GM23248 (cell line): ENCODE measurements around the gene ADCY2. TPM values are rescaled to one million over a fixed set of nuclear protein-coding genes. Genes with fewer than 3 reads are reported as not detected.

ENCODE experiments used
- DNase-seq: peaks from one replicate; pipeline ENCODE4 v3.0.0-alpha.2; 2015
- H2AFZ ChIP-seq: fragments of 200-600 bp; sonication (generic); 2 replicates; pipeline ENCODE4 v1.6.1; 2016; ENCODE audit warnings: antibody characterized with exemption
- H3F3A ChIP-seq: fragments of 200-600 bp; sonication (generic); 2 replicates; pipeline ENCODE4 v1.6.1; 2016; ENCODE audit warnings: mild to moderate bottlenecking, antibody characterized with exemption, mixed run types; ENCODE audit not compliant: insufficient read depth
- H3K27ac ChIP-seq: fragments of 200-600 bp; sonication (generic); 2 replicates; pipeline ENCODE4 v1.5.1; 2016; ENCODE audit warnings: mild to moderate bottlenecking
- H3K27me3 ChIP-seq: fragments of 200-600 bp; sonication (generic); replicated peaks from 2 replicates; pipeline ENCODE4 v1.6.1; 2016; ENCODE audit warnings: mild to moderate bottlenecking; ENCODE audit not compliant: insufficient read depth
- H3K36me3 ChIP-seq: fragments of 200-600 bp; sonication (generic); 2 replicates; pipeline ENCODE4 v1.6.1; 2016; ENCODE audit warnings: low read depth, mild to moderate bottlenecking
- H3K4me1 ChIP-seq: fragments of 200-600 bp; sonication (generic); 2 replicates; pipeline ENCODE4 v1.6.1; 2016; ENCODE audit warnings: mild to moderate bottlenecking; ENCODE audit not compliant: insufficient read depth
- H3K4me2 ChIP-seq: fragments of 200-600 bp; sonication (generic); one replicate; pipeline ENCODE4 v1.6.1; 2016; ENCODE audit warnings: mild to moderate bottlenecking; ENCODE audit not compliant: unreplicated experiment
- H3K4me3 ChIP-seq: fragments of 200-600 bp; sonication (generic); 2 replicates; pipeline ENCODE4 v1.5.1; 2016; ENCODE audit warnings: mild to moderate bottlenecking
- H3K79me2 ChIP-seq: fragments of 200-600 bp; sonication (generic); 2 replicates; pipeline ENCODE4 v1.6.1; 2016; ENCODE audit warnings: mild to moderate bottlenecking; ENCODE audit not compliant: insufficient read depth
- H3K9ac ChIP-seq: fragments of 200-600 bp; sonication (generic); 2 replicates; pipeline ENCODE4 v1.6.1; 2016; ENCODE audit warnings: mild to moderate bottlenecking
- H3K9me2 ChIP-seq: fragments of 200-600 bp; sonication (generic); 2 replicates; pipeline ENCODE4 v1.6.1; 2016; ENCODE audit warnings: mixed run types, mild to moderate bottlenecking, moderate library complexity; ENCODE audit not compliant: insufficient read depth
- H3K9me3 ChIP-seq: fragments of 200-600 bp; sonication (generic); one replicate; pipeline ENCODE4 v1.6.1; 2017; ENCODE audit warnings: low read depth
- H4K20me1 ChIP-seq: fragments of 200-600 bp; sonication (generic); 2 replicates; pipeline ENCODE4 v1.6.0; 2016; ENCODE audit not compliant: insufficient read depth
- EZH2 ChIP-seq: fragments of 200-600 bp; sonication (generic); IDR thresholded peaks from 2 replicates; pipeline ENCODE4 v1.6.1; 2018; ENCODE audit warnings: antibody characterized with exemption, mild to moderate bottlenecking; ENCODE audit not compliant: insufficient read depth, poor library complexity, severe bottlenecking
- EZH2phosphoT487 ChIP-seq: fragments of 200-600 bp; sonication (generic); IDR thresholded peaks from 2 replicates; pipeline ENCODE4 v1.6.1; 2018; ENCODE audit warnings: antibody characterized with exemption, moderate library complexity, mild to moderate bottlenecking, low read depth; ENCODE audit not compliant: insufficient read depth
- WGBS, 2 experiments: methylation state at CpG; one replicate each; pipeline ENCODE4 v1.1.6; 2015 to 2017; ENCODE audit warnings: low lambda C conversion rate in 2 of 2, low coverage in 1 of 2; ENCODE audit errors: missing lambda C conversion rate in 2 of 2; 5-methylcytosine and 5-hydroxymethylcytosine counted together
- in situ Hi-C: fragments of 300-500 bp; cut with MboI; formaldehyde crosslinking; loops from 2 replicates; pipeline ENCODE4 v1.15.0; 2020
- polyA plus RNA-seq: library from polyadenylated mRNA; unstranded; fragments of >200 nt; fragmentation: Nextera tagmentation; extraction: Ambion mirVana; gene quantifications from 2 replicates; pipeline ENCODE4 v1.2.1, GENCODE V29; 2016
- total RNA-seq: library from RNA; depleted of rRNA; stranded (reverse); fragments of >200 nt; shearing (Covaris generic); gene quantifications from 2 replicates; pipeline ENCODE4 v1.2.3, GENCODE V29; 2014

The ADCY2 gene
- total and polyA plus RNA-seq, 2 experiments from 2014 or later = 0.11 TPM; not detected in 1

DNA sequence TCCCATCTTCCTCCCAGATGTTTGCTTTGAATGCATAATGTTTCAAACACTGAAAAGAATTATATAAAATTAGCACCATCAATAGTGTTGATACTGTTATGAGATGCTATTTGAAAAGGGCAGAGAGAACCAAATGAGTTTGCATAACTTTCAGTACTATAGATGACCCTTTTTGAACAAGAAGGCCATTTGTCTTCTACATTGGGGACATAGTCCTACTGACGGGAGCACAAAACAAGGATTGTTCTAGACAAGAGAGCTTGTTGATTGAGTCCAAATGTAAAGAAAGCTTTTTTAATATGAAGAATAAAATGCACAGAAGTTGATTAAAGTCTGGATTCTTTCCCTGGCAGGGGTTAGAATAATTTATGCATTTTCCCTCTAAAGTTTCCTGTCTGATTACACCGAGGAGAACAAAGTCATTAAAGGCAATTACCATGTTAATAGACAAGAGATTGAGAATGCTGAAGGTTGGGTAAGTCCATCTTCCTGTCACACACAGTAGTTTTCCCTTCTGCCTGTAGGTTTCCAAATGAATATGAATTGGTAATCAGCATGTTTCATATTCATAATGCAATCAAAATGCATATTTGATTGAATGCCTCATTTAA lies 32.8 kb upstream of the ADCY2 start:
- Histone ChIP-seq H4K20me1 (no peaks in the 10 kb centered on the region), H3K27ac (no peak overlapping the region), H3K9ac (no peak overlapping the region), H3K4me2 (no peak overlapping the region), H3K79me2 (no peaks in the 10 kb centered on the region), H2AFZ (no peak overlapping the region), H3K27me3 (no peaks in the 10 kb centered on the region), H3K4me1 (no peaks in the 10 kb centered on the region), H3K4me3 (no peak overlapping the region), H3K9me2 (no peaks in the 10 kb centered on the region), H3K9me3 (no peaks in the 10 kb centered on the region), H3K36me3 (no peaks in the 10 kb centered on the region), H3F3A (no peaks in the 10 kb centered on the region)
- whole genome bisulfite sequencing, 2 experiments = 41 to 64% methylated on average over 2 of the region's 2 CpGs
- in situ Hi-C loops = no loop called here
- no peak for DNase-seq
- TF ChIP-seq EZH2 (no peak), EZH2phosphoT487 (no peak)

GRCh38 chr5:7364226-7364875 lies 31.6 kb upstream of the ADCY2 start:
- no peak for DNase-seq
- H3K4me3 ChIP-seq = no peak overlapping the region

DNA sequence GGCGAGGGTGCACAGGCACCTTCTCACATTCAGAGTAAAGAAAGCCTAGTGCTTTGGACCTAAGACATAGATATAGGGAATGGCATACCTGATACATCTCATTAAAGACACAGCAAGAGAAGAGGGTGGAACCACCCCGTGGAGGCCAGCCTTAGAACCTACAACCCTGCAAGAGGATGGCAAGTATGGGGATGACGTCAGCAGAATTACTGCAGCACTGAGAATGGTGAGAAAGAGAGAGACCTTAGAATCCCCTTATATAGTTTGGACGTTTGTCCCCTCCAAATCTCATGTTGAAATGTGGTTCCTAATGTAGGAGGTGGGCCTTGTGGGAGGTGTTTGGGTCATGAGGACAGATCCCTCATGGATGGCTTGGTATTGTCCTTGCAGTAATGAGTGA lies 28.2 kb upstream of the ADCY2 start:
- no peak overlapping the region for H3K9ac ChIP-seq
- no peak for DNase-seq
- H3F3A ChIP-seq = no peaks in the 10 kb centered on the region
- no peaks in the 10 kb centered on the region for H4K20me1 ChIP-seq
- no peaks in the 10 kb centered on the region for H3K36me3 ChIP-seq
- no peaks in the 10 kb centered on the region for H3K4me1 ChIP-seq
- no peaks in the 10 kb centered on the region for H3K27me3 ChIP-seq
- in situ Hi-C loops = no loop called here
- H3K9me2 ChIP-seq = no peaks in the 10 kb centered on the region
- H3K4me2 ChIP-seq = no peak overlapping the region
- no peaks in the 10 kb centered on the region for H3K79me2 ChIP-seq
- no peak overlapping the region for H2AFZ ChIP-seq
- no peaks in the 10 kb centered on the region for H3K9me3 ChIP-seq
- 30 to 40% methylated on average over 4 of the region's 4 CpGs for WGBS, 2 experiments
- TF ChIP-seq EZH2 = no peak
- no peak for TF ChIP-seq EZH2phosphoT487
- no peak overlapping the region for H3K4me3 ChIP-seq
- H3K27ac ChIP-seq = no peak overlapping the region

More at GRCh38 chr5:7364226-7364875, 31.6 kb upstream of the ADCY2 start:
- no peak overlapping the region for H3K9ac ChIP-seq
- no peak overlapping the region for H2AFZ ChIP-seq
- H3K4me1 ChIP-seq = no peaks in the 10 kb centered on the region
- no peaks in the 10 kb centered on the region for H3K9me3 ChIP-seq
- H3K36me3 ChIP-seq = no peaks in the 10 kb centered on the region
- H3K27ac ChIP-seq = no peak overlapping the region
- in situ Hi-C loops = no loop called here
- no peaks in the 10 kb centered on the region for H3F3A ChIP-seq
- no peak for TF ChIP-seq EZH2
- TF ChIP-seq EZH2phosphoT487 = no peak
- no peaks in the 10 kb centered on the region for H4K20me1 ChIP-seq
- no peaks in the 10 kb centered on the region for H3K79me2 ChIP-seq
- H3K9me2 ChIP-seq = no peaks in the 10 kb centered on the region
- no peaks in the 10 kb centered on the region for H3K27me3 ChIP-seq
- H3K4me2 ChIP-seq = no peak overlapping the region
- 44 to 49% methylated on average over 3 of the region's 3 CpGs for WGBS, 2 experiments

DNA sequence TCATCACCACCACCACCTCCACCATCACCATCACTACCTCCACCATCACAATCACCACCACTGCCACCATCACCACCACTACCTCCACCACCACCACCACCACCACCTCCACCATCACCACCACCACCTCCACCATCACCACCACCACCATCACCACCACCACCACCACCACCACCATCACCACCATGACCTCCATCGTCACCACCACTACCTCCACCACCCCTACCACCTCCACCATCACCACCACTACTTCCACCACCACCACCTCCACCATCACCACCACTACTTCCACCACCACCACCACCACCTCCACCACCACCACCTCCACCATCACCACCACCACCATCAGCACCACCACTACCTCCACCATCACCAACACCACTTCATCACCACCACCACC lies 23.5 kb upstream of the ADCY2 start:
- H3K27ac ChIP-seq = no peak overlapping the region
- H3K4me3 ChIP-seq = no peak overlapping the region
- 55% methylated on average over 1 of the region's 1 CpG; no CpG with 5 or more reads in 1 of the 2 experiments for WGBS, 2 experiments
- TF ChIP-seq EZH2phosphoT487 (no peak), EZH2 (no peak)
- H3K9me3 ChIP-seq = no peaks in the 10 kb centered on the region
- H4K20me1 ChIP-seq = no peaks in the 10 kb centered on the region
- DNase-seq = no peak
- H3K9me2 ChIP-seq = no peaks in the 10 kb centered on the region
- H3K4me2 ChIP-seq = no peak overlapping the region
- H2AFZ ChIP-seq = no peak overlapping the region
- H3K79me2 ChIP-seq = no peaks in the 10 kb centered on the region
- H3K27me3 ChIP-seq = no peaks in the 10 kb centered on the region
- no peak overlapping the region for H3K9ac ChIP-seq
- in situ Hi-C loops = no loop called here
- H3F3A ChIP-seq = no peaks in the 10 kb centered on the region
- H3K4me1 ChIP-seq = no peaks in the 10 kb centered on the region
- H3K36me3 ChIP-seq = no peaks in the 10 kb centered on the region
